GM20000 (cell line): ENCODE results near the gene USP1.

ENCODE experiments used
- DNase-seq: peaks from one replicate; pipeline ENCODE4 v3.0.0; 2012; ENCODE audit warnings: low spot score
- TF ChIP-seq, protein P1 (sequence below): IDR thresholded peaks from 2 replicates; pipeline ENCODE4 v1.5.1; 2012; ENCODE audit warnings: mild to moderate bottlenecking, control low read depth; ENCODE audit errors: extremely low read depth, missing control alignments

USP1 gene

DNA sequence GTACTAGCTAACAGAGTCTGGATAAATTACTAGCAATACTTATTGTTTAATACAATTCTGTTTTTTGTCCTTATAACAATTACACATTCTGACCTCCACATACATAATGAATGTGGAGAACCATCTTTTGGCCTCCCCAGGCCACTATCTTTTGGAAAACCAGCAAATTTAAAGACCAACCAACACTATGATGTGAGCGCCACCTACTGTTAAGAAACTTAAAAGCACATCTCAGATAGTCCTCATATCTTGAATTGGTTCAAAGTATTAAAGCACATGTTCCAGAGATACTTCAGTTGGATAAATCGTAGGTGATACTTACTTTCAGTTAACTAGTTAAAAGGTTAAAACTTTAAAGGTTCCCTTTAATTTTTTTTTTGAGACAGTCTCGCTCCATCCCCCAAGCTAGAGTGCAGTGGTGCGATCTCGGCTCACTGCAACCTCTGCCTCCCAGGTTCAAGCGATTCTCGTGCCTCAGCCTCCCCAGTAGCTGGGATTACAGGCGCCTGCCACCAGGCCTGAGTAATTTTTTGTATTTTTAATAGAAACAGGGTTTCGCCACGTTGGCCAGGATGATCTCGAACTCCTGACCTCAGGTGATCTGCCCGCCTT is 29.3 kb upstream of the USP1 start:
- peak; percentile 50 for DNase-seq
- TF ChIP-seq, protein P1, sequence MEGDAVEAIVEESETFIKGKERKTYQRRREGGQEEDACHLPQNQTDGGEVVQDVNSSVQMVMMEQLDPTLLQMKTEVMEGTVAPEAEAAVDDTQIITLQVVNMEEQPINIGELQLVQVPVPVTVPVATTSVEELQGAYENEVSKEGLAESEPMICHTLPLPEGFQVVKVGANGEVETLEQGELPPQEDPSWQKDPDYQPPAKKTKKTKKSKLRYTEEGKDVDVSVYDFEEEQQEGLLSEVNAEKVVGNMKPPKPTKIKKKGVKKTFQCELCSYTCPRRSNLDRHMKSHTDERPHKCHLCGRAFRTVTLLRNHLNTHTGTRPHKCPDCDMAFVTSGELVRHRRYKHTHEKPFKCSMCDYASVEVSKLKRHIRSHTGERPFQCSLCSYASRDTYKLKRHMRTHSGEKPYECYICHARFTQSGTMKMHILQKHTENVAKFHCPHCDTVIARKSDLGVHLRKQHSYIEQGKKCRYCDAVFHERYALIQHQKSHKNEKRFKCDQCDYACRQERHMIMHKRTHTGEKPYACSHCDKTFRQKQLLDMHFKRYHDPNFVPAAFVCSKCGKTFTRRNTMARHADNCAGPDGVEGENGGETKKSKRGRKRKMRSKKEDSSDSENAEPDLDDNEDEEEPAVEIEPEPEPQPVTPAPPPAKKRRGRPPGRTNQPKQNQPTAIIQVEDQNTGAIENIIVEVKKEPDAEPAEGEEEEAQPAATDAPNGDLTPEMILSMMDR: peak; percentile 33

DNA sequence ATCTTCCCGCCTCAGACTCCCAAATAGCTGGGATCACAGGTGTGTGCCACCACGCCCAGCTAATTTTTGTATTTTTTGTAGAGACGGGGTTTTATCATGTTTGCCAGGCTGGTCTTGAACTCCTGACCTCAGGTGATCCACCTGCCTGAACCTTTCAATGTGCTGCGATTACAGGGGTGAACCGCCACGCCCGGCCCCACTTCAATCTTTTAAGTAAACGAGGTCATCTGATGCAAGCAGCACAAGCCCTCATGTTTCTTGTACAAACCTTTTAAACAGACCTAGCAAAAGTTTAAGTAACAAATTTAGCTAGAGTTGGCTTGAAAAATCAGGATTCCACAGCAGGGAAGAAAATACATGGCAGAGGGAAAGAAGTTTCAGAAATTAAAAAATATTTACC is 21.2 kb upstream of the USP1 start:
- DNase-seq: no peak
- TF ChIP-seq, protein P1: no peak

DNA sequence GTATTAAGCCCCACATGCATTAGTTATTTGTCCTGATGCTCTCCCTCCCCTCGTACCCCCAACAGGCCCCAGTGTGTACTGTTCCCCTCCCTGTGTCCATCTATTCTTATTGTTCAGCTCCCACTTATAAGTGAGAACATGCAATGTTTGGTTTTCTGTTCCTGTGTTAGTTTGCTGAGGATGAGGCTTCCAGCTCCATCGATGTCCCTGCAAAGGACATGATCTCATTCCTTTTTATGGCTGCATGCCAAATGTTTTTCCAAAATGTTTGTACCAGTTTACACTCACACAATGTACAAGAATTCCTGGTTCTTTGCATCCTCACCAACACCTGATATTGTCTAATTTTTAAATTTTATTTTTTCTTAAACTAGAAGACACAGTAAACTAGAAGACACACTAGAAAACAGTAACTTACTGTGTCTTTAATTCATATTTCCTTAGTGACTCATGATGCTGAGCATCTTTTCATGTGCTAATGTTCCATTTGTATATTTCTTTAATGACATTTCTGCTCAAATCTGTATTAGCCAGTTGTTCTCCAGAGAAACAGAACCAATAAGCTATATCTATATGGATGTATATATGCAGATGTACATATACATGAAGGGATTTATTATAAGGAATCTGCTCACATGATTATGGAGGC is 19.4 kb upstream of the USP1 start:
- DNase-seq: no peak
- TF ChIP-seq, protein P1: no peak

DNA sequence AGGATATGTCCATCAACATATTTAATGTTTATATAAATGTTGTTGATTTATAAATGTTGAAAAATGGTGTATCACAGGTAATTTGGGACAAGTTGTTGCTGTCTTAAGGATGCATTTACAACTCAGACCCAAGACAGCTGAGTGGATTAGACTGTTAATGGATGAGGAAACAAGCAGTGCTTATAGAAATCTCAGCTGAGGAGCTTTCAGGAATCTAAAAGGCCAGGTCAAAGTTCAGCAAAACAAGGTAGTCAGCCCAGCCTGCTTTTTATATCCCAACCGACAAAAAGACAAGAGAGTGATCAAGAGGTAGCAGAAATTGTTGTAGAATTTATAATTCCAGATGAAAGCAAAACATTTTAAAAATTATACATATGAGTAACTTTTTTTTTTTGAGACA is 16.6 kb upstream of the USP1 start:
- TF ChIP-seq, protein P1: no peak
- DNase-seq: no peak

DNA sequence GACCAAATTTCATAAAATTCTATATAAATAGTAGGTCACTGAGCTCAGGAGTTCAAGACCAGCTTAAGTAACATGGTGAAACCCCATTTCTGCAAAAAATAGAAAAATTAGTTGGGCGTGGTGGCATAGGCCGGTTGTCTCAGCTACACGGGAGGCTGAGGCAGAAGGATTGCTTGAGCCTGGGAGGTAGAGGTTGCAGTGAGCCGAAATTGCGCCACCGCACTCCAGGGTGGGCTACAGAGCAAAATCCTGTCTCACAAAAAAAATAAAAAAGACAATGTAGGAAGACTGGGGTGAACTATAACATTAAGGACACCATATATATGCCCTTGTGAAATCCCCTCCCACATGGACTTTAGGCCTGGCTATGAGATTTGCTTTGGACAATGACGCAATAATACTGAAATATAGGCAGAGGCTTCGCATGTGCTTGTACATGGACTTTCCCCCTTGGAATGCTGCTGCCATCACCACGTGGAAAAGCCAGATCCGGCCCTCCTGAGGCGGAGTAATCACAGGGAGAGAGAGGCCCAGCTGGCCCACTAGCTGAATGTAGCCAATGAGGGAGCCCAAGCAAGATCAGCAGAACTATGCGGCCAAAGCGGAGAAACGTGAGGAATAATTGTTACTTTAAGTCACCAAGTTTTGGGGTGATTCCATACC is 13.1 kb upstream of the USP1 start:
- TF ChIP-seq, protein P1: no peak
- DNase-seq: no peak

DNA sequence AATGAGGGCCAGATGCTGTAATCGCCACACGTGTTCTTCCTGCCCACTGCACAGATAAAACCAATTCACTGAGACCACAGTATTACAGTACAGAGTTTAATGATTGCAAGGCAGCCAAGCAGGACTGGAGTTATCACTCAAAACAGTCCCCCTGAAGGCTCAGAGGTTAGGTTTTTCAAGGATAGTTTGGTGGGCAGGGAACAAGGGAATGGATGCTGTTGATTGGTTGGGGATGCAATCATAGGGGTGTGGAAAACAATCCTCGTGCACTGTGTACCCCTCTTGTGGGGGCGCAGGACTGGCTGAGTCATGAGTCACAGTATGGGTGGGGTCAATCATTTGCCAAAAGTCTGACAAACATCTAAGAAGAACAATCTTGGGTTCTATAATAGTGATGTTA is 12.4 kb upstream of the USP1 start:
- TF ChIP-seq, protein P1: no peak
- DNase-seq: no peak

DNA sequence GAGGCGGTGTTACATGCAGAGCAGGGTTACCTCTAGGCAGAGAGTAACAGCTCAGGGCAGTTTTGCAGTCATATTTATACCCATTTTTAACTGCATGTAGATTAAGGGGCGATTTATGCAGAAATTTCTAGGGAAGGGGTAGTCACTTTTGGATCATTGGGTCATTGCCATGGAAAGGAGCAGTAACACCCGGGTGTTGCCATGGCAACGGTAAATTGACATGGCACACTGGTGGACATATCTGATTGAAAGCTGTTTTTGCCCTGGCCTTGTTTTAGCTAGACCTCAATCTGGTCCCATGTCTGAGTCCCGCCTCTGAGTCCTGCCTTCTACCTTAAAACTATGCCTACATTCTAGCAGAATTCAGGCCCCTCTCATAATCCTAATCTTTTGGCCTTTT is 11.8 kb upstream of the USP1 start:
- no peak for DNase-seq
- TF ChIP-seq, protein P1: no peak
